Mesodermal cell (in vitro differentiated cells): Measurements from ENCODE around the gene DIPK1A.

ENCODE experiments used
- H3K27ac ChIP-seq: 2 replicates; pipeline ENCODE4 v1.7.0; 2013; ENCODE audit warnings: mild to moderate bottlenecking, low read depth, low read length, moderate library complexity; ENCODE audit not compliant: severe bottlenecking
- H3K36me3 ChIP-seq: 2 replicates; pipeline ENCODE4 v1.7.1; 2013; ENCODE audit warnings: mild to moderate bottlenecking, low read length, moderate library complexity; ENCODE audit not compliant: control insufficient read depth, insufficient read depth
- H3K4me1 ChIP-seq: one replicate; pipeline ENCODE4 v1.7.1; 2013; ENCODE audit warnings: mild to moderate bottlenecking, low read length; ENCODE audit not compliant: insufficient read depth, control insufficient read depth, poor library complexity, severe bottlenecking
- H3K4me3 ChIP-seq: 2 replicates; pipeline ENCODE4 v1.7.0; 2013; ENCODE audit warnings: low read length, control low read depth, mild to moderate bottlenecking; ENCODE audit not compliant: insufficient read depth, poor library complexity, severe bottlenecking; ENCODE audit errors: extremely low read depth
- H3K9me3 ChIP-seq: 2 replicates; pipeline ENCODE4 v1.7.1; 2013; ENCODE audit warnings: mild to moderate bottlenecking, low read length, moderate library complexity; ENCODE audit not compliant: control insufficient read depth
- WGBS, 2 experiments: methylation state at CpG; one replicate each; pipeline ENCODE4 v1.1.5; 2013; ENCODE audit warnings: missing lambda C conversion rate in 2 of 2; ENCODE audit not compliant: insufficient coverage in 2 of 2; 5-methylcytosine and 5-hydroxymethylcytosine counted together

The DIPK1A gene

DNA sequence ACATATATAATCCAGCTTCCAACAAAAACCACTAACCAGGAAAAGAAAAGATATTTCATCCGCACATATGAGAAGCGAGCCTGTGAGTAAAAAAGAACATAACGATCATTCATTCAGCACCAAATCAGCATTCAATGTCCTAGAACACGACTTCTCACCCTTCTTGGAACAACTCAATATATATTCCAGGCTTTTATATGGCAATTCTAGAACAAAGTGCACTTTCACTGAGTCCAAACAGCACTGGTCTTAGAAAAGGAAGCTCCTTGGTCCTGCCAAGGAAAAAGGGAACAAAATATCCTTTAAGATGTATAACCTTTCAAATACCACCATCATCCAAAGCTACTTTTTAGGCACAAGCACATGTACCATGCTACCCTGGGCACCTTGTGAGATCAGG lies 84.9 kb downstream of the DIPK1A start:
- H3K27ac ChIP-seq = no peak overlapping the region
- no peaks in the 10 kb centered on the region for H3K36me3 ChIP-seq
- WGBS, 2 experiments = 92 to 96% methylated on average over 3 to 4 of the region's 4 CpGs
- no peak overlapping the region for H3K4me3 ChIP-seq
- H3K9me3 ChIP-seq = peaks cover 7% of the 10 kb centered on the region
- no peaks in the 10 kb centered on the region for H3K4me1 ChIP-seq

DNA sequence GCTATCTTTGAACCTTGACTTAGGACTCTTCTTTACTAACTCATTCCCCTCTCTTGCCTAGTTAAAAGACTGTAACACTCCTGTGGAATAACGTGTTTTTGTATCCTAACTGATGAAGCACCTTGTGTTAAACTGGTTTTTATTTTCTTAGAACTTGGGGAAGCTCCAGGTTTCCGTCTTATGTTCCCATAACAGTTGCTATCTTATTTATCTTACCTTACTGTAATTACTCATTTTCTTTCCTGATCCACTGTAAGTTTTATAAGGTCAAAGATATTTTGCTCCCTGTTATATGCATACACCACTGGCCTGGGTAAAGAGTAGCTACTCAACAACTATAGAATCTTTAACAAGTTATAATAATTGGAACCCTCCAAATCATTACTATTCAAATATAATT lies 86.3 kb downstream of the DIPK1A start:
- H3K4me1 ChIP-seq = no peaks in the 10 kb centered on the region
- no peaks in the 10 kb centered on the region for H3K36me3 ChIP-seq
- no peak overlapping the region for H3K27ac ChIP-seq
- WGBS, 2 experiments = no CpG with 5 or more reads among the region's 2 CpGs
- H3K4me3 ChIP-seq = no peak overlapping the region
- peaks cover 7% of the 10 kb centered on the region for H3K9me3 ChIP-seq

DNA sequence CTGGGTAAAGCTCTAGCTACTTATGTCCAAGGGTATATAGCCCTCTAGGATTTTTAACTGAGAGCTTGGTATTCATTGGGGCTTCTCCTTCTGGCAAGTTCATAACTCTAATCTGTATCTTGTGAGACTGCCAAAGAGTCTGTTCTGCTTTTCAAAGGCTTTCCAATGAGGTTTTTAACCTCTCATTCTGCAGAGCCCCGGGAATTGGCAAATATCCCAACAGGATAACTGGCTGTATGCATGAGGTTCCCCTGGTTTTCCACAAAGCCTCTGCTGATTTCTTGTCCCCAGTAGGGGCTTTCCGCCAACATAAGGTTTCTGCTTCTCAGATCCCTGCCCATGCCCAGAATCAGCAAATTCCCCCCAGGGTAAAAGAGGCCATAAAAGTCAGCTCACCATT lies 88.5 kb downstream of the DIPK1A start:
- no peak overlapping the region for H3K27ac ChIP-seq
- peaks cover 7% of the 10 kb centered on the region for H3K9me3 ChIP-seq
- no peak overlapping the region for H3K4me3 ChIP-seq
- H3K4me1 ChIP-seq = no peaks in the 10 kb centered on the region
- 92 to 96% methylated on average over 2 of the region's 2 CpGs for WGBS, 2 experiments
- H3K36me3 ChIP-seq = no peaks in the 10 kb centered on the region

DNA sequence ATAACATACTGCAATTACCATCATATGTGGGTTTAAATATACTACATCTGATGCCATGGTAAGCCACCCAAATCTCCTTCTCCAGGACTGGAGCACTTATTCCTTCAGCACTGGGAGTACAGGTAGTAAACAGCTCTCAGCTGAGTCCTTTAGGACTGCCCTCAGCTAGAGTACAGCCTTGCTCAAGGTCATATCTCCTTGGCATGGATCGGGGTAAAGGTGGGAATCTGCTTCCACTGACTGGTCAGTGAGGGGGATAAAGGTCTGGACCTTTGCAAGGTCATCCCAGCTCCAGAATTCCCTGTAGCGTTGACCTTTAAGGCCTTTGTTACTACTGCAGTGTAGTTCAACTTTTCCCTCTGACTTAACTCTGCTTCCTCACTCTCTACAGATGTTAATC lies 90.7 kb downstream of the DIPK1A start:
- 94 to 100% methylated on average over 2 of the region's 2 CpGs for WGBS, 2 experiments
- Histone ChIP-seq H3K4me3 (no peak overlapping the region), H3K36me3 (no peaks in the 10 kb centered on the region), H3K9me3 (peaks cover 7% of the 10 kb centered on the region), H3K4me1 (no peaks in the 10 kb centered on the region), H3K27ac (no peak overlapping the region)

DNA sequence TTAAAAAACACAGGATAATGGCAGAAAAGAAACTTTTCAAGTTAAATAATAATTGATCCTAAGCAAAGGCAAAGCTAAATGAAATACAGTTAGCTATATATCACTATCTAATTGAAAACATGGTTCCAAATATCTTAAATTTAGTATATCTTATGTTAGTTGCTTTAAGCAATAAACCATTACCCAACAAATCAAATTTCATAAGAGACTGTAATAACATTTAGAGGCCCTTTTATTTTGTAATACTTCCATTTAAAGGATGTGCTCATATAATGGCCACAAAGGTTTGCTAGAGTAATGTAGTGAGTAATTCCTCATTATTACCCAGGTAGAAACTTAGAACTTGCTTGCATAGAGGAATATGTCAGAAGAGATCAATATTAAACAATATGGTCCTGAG lies 97.1 kb downstream of the DIPK1A start:
- H3K4me3 ChIP-seq = no peak overlapping the region
- H3K9me3 ChIP-seq = no peaks in the 10 kb centered on the region
- no peaks in the 10 kb centered on the region for H3K4me1 ChIP-seq
- no peaks in the 10 kb centered on the region for H3K36me3 ChIP-seq
- no peak overlapping the region for H3K27ac ChIP-seq

DNA sequence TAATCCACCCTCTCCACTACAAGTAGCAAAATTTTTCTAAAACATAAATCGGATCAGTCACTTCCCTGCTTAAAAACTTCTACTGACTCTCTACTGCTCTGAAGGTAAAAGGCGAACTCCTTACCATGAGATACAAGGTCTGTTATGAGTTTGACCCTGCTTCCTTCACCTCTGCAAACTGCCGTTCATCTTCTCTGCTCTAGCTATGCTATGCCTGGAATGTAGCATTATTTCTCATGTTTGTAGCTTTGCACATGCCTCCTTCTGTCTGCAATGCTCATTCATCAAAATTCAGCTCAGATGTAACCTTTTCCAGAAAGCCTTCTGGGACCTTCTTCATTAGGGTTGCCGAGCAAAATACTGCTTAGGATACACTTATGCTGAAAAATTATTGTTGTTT lies 98.7 kb downstream of the DIPK1A start:
- Histone ChIP-seq H3K36me3 (no peaks in the 10 kb centered on the region), H3K9me3 (no peaks in the 10 kb centered on the region), H3K4me1 (no peaks in the 10 kb centered on the region), H3K27ac (no peak overlapping the region), H3K4me3 (no peak overlapping the region)
- 91 to 92% methylated on average over 3 of the region's 4 CpGs for WGBS, 2 experiments

DNA sequence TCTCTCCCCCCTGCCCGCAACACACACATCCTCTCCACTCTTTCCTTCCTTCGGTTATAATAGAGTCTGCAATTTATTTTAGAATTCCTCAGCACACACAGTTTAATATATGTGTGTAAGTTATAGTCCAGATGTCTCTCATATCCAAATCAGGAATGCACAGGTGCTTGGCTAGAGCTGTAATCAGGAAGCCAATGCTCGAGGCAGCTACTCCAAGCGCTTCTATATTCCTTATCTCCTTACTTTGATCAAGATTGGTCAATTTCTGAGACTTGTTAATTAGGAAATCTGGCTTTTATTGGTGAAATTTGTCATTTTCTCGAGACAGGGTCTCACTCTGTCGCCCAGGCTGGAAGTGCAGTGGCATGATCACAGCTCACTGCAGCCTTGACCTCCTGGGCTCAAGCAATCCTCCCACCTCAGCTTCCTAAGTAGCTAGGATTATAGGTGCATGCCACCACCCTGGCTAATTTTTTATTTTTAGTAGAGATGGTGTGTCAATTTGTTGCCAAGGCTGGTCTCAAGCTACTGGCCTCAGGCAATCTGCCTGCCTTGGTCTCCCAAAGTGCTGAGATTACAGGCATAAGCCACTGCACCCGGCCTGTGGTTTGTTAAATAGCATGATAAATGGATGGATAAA lies 101.7 kb downstream of the DIPK1A start:
- WGBS, 2 experiments = 82 to 87% methylated on average over 2 to 3 of the region's 7 CpGs
- Histone ChIP-seq H3K9me3 (no peaks in the 10 kb centered on the region), H3K36me3 (no peaks in the 10 kb centered on the region), H3K4me3 (no peak overlapping the region), H3K4me1 (no peaks in the 10 kb centered on the region), H3K27ac (no peak overlapping the region)

DNA sequence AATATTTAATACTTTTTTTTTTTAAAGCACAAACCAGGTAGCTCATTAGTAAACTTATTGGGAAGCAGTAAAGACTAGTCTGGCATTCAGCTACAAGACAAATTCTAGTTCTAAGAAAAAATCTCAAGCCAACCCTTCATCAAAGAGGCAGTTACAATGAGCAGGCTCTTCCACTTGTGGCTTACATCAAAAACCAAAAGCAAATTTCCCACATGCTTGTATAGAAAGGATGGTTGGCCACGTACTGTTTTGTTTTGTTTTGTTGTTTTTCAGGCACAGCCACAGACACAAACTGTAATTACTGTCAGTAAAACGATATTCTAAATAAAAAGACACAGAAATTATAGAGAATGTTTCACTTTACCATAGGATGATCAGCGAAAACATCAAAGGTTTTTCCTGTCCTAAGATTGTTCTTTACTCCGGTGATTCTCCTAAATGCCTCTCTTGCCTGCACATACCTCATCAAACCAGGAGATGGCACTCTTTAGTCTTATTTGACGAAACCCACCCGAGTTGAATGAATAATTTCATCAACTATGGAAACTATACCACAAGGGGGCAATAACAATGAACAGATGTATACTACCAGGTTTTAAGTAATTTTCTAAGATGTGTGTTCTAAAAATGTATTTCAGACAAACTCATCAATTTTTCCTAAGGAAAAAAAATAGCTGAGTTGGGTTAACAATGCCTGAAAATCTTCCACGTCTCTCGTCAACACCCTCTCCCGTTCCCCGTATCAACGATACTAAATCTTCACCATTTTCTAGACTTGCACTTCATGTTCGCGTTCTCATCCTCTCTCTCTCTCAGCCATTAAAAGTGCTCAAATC lies 102.5 kb downstream of the DIPK1A start:
- no peak overlapping the region for H3K4me3 ChIP-seq
- 67 to 70% methylated on average over 9 of the region's 13 CpGs for WGBS, 2 experiments
- H3K4me1 ChIP-seq = no peaks in the 10 kb centered on the region
- H3K36me3 ChIP-seq = no peaks in the 10 kb centered on the region
- no peaks in the 10 kb centered on the region for H3K9me3 ChIP-seq
- H3K27ac ChIP-seq = no peak overlapping the region

DNA sequence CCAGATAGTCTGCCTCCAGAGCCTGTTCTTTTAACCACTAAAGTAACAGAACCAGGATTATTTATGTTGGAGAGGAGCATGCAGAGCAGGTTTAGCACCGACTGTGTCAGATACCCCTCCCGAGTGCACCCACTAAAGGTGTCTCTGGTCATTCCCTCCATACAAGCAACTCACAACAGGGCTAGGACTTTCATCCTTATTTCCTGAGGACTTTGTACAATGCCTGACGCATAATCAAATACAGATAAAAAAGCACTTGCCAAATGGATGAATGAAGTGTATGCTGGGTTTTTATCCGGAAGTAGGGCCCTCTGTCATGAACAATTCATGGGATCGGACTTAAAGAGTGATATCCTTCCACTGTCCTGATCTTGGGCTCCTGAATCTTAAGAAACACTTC lies 103.4 kb downstream of the DIPK1A start:
- Histone ChIP-seq H3K36me3 (no peaks in the 10 kb centered on the region), H3K27ac (no peak overlapping the region), H3K4me1 (no peaks in the 10 kb centered on the region), H3K9me3 (no peaks in the 10 kb centered on the region), H3K4me3 (no peak overlapping the region)
- 70 to 95% methylated on average over 2 to 3 of the region's 5 CpGs for WGBS, 2 experiments

DNA sequence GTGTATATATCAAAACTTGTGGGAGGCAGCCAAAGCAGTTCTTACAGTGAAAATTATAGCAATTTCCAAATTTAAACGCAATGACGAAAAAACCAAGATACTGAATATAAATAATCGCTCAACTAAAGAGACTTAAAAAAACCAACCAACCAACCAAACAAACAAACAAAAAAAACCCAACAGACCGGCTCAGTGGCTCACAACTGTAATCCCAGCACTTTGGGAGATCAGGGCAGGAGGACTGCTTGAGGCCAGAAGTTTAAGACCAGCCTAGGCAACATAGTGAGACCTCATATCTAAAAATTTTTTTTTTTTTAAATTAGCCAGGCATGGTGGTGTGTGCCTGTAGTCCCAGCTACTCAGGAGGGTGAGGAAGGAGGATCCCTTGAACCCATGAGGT lies 106.0 kb downstream of the DIPK1A start:
- no peaks in the 10 kb centered on the region for H3K4me1 ChIP-seq
- WGBS, 2 experiments = 81 to 95% methylated on average over 3 of the region's 4 CpGs

DNA sequence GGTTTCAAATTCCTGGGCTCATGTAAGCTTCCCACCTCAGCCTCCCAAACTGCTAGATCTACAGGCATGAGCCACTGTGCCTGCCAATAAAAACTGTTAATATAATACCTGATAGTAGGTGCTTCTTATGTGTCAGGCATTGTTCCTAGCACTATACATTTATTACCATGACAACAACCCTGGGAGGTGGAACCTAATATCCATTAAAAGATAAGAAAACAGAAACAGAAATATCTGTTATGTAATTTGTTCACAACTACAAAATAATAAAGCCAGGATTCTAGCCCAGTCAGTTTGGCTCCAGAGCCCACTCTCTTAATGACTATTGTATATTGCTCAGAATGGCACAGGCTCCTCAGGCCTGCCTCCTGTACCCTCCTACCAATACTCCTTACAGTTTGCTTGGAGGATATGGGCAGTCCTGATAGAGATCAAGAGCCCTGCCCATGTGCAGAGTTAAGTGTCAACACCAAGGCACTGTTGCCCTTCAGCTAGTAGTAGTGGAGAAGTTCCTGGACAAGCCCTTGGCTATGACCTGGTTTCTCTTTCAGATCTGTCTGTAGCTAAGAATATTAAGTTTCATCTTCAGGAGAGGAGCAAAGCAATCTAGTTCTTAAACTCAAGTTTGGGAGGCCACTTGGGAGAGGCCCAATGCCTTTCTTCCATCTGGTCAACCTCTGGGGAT lies 107.0 kb downstream of the DIPK1A start:
- Histone ChIP-seq H3K4me1 (no peaks in the 10 kb centered on the region), H3K9me3 (no peaks in the 10 kb centered on the region), H3K27ac (no peak overlapping the region), H3K36me3 (no peaks in the 10 kb centered on the region), H3K4me3 (no peak overlapping the region)

More for the DNA sequence above, 106.0 kb downstream of the DIPK1A start:
- H3K9me3 ChIP-seq = no peaks in the 10 kb centered on the region
- H3K27ac ChIP-seq = no peak overlapping the region
- no peak overlapping the region for H3K4me3 ChIP-seq
- H3K36me3 ChIP-seq = no peaks in the 10 kb centered on the region
